SK-N-SH treated with all-trans-retinoic acid at 6 μM for 48 hours (cell line): ENCODE results near the gene STX3.

Experiments
- ATAC-seq: fragments of 200-7000 bp; cut with Tn5 transposase; 3 replicates; pipeline ENCODE4 v1.9.1; 2020; ENCODE audit warnings: mild to moderate bottlenecking, moderate library complexity
- ARNTL ChIP-seq: fragments of 450-650 bp; formaldehyde crosslinking; IDR thresholded peaks from 2 replicates; pipeline ENCODE4 v1.5.0; 2020; ENCODE audit warnings: low read depth, mild to moderate bottlenecking, moderate library complexity, borderline replicate concordance
- BACH2 ChIP-seq: fragments of 250-450 bp; sonication (Bioruptor Pico); IDR thresholded peaks from 2 replicates; pipeline ENCODE4 v1.9.0; 2021; ENCODE audit warnings: mild to moderate bottlenecking, borderline replicate concordance
- CSDC2 ChIP-seq: fragments of 250-450 bp; sonication (Bioruptor Pico); IDR thresholded peaks from 2 replicates; pipeline ENCODE4 v1.5.0; 2020; ENCODE audit warnings: mild to moderate bottlenecking, moderate library complexity
- ESRRG ChIP-seq: fragments of 250-450 bp; sonication (Bioruptor Pico); IDR thresholded peaks from 2 replicates; pipeline ENCODE4 v1.6.1; 2021; ENCODE audit warnings: mild to moderate bottlenecking
- GLIS3 ChIP-seq: fragments of 250-450 bp; sonication (Bioruptor Pico); IDR thresholded peaks from 2 replicates; pipeline ENCODE4 v1.5.0; 2020; ENCODE audit warnings: mild to moderate bottlenecking, moderate library complexity
- ISL1 ChIP-seq: fragments of 250-450 bp; sonication (Bioruptor Pico); IDR thresholded peaks from 2 replicates; pipeline ENCODE4 v2.1.2; 2022; ENCODE audit warnings: mild to moderate bottlenecking, moderate library complexity
- OSR1 ChIP-seq: fragments of 250-450 bp; sonication (Bioruptor Pico); IDR thresholded peaks from 2 replicates; pipeline ENCODE4 v1.8.0; 2022; ENCODE audit warnings: moderate library complexity, mild to moderate bottlenecking, inconsistent platforms
- RARB ChIP-seq: fragments of 250-450 bp; sonication (Bioruptor Pico); IDR thresholded peaks from 2 replicates; pipeline ENCODE4 v1.8.0; 2021; ENCODE audit warnings: mild to moderate bottlenecking, moderate library complexity
- SNAI2 ChIP-seq: fragments of 250-450 bp; sonication (Bioruptor Pico); IDR thresholded peaks from 2 replicates; pipeline ENCODE4 v1.5.0; 2020; ENCODE audit warnings: mild to moderate bottlenecking, moderate library complexity
- TCF4 ChIP-seq: fragments of 250-450 bp; sonication (Bioruptor Pico); IDR thresholded peaks from 2 replicates; pipeline ENCODE4 v1.8.0; 2021; ENCODE audit warnings: mild to moderate bottlenecking, moderate library complexity, borderline replicate concordance
- TOX ChIP-seq: fragments of 250-450 bp; sonication (Bioruptor Pico); IDR thresholded peaks from 2 replicates; pipeline ENCODE4 v1.8.0; 2021; ENCODE audit warnings: mild to moderate bottlenecking, moderate library complexity, borderline replicate concordance
- ZC3H10 ChIP-seq: fragments of 250-450 bp; sonication (Bioruptor Pico); IDR thresholded peaks from 2 replicates; pipeline ENCODE4 v1.5.1; 2021; ENCODE audit warnings: mild to moderate bottlenecking, moderate library complexity
- ZFP3 ChIP-seq: fragments of 250-450 bp; sonication (Bioruptor Pico); IDR thresholded peaks from 2 replicates; pipeline ENCODE4 v1.5.0; 2020; ENCODE audit warnings: mild to moderate bottlenecking, moderate library complexity
- ZFP30 ChIP-seq: fragments of 450-650 bp; formaldehyde crosslinking; IDR thresholded peaks from 2 replicates; pipeline ENCODE4 v1.5.0; 2022; ENCODE audit warnings: mild to moderate bottlenecking, moderate library complexity
- ZNF565 ChIP-seq: fragments of 450-650 bp; formaldehyde crosslinking; conservative IDR thresholded peaks from 2 replicates; pipeline ENCODE4 v1.5.0; 2020; ENCODE audit warnings: low read depth, mild to moderate bottlenecking, moderate library complexity
- ZNF70 ChIP-seq: fragments of 450-650 bp; formaldehyde crosslinking; IDR thresholded peaks from 2 replicates; pipeline ENCODE4 v1.5.0; 2020; ENCODE audit warnings: mild to moderate bottlenecking, moderate library complexity
- ZNF8 ChIP-seq: fragments of 450-650 bp; formaldehyde crosslinking; IDR thresholded peaks from 2 replicates; pipeline ENCODE4 v1.5.0; 2020; ENCODE audit warnings: mild to moderate bottlenecking, moderate library complexity
- TF ChIP-seq, protein P1 (sequence below): fragments of 250-450 bp; sonication (Bioruptor Pico); IDR thresholded peaks from 2 replicates; pipeline ENCODE4 v1.5.1; 2020; ENCODE audit warnings: low read depth, mild to moderate bottlenecking, moderate library complexity
- TF ChIP-seq, protein P2 (sequence below): fragments of 250-450 bp; sonication (Bioruptor Pico); IDR thresholded peaks from 2 replicates; pipeline ENCODE4 v1.8.0; 2021; ENCODE audit warnings: low read depth, mild to moderate bottlenecking, moderate library complexity, borderline replicate concordance
- TF ChIP-seq, protein P3 (sequence below): fragments of 250-450 bp; sonication (Bioruptor Pico); IDR thresholded peaks from 2 replicates; pipeline ENCODE4 v1.5.0; 2020; ENCODE audit warnings: mild to moderate bottlenecking, moderate library complexity
- TF ChIP-seq, protein P4 (sequence below): fragments of 250-450 bp; sonication (Bioruptor Pico); IDR thresholded peaks from 2 replicates; pipeline ENCODE4 v1.5.1; 2021; ENCODE audit warnings: mild to moderate bottlenecking, moderate library complexity

Gene STX3

DNA sequence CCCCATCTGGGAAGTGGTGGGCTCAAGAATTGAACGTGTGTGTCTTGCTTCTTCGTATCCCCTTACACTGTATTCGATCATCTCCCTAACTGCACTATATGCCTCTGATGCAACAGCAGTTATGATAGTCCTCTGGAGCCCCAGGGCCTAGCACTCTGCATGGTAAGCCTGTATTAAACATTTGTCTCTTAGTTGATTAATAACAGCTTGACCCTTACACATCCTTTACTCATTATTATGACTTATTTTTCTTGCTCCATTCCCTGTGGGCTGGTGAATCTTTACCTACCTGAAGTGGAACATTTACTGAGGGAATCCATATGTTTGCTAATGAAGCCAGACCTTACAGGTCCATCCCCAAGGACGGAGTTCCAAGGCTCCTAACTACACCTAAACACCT, 5.6 kb downstream of the STX3 start:
- no peak for TF ChIP-seq ISL1 (CRISPR knock-in tag)
- no peak for TF ChIP-seq TOX (CRISPR knock-in tag)
- TF ChIP-seq ARNTL, result no peak
- no peak for TF ChIP-seq ZNF70 (CRISPR knock-in tag)
- TF ChIP-seq, protein P1, sequence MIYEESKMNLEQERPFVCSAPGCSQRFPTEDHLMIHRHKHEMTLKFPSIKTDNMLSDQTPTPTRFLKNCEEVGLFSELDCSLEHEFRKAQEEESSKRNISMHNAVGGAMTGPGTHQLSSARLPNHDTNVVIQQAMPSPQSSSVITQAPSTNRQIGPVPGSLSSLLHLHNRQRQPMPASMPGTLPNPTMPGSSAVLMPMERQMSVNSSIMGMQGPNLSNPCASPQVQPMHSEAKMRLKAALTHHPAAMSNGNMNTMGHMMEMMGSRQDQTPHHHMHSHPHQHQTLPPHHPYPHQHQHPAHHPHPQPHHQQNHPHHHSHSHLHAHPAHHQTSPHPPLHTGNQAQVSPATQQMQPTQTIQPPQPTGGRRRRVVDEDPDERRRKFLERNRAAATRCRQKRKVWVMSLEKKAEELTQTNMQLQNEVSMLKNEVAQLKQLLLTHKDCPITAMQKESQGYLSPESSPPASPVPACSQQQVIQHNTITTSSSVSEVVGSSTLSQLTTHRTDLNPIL (CRISPR knock-in tag), result no peak
- no peak for TF ChIP-seq ZFP3 (CRISPR knock-in tag)
- no peak for TF ChIP-seq ZNF8
- no peak for TF ChIP-seq BACH2 (CRISPR knock-in tag)
- TF ChIP-seq SNAI2 (CRISPR knock-in tag), result no peak
- no peak for TF ChIP-seq CSDC2
- no peak for TF ChIP-seq ZC3H10 (CRISPR knock-in tag)
- TF ChIP-seq, protein P2, sequence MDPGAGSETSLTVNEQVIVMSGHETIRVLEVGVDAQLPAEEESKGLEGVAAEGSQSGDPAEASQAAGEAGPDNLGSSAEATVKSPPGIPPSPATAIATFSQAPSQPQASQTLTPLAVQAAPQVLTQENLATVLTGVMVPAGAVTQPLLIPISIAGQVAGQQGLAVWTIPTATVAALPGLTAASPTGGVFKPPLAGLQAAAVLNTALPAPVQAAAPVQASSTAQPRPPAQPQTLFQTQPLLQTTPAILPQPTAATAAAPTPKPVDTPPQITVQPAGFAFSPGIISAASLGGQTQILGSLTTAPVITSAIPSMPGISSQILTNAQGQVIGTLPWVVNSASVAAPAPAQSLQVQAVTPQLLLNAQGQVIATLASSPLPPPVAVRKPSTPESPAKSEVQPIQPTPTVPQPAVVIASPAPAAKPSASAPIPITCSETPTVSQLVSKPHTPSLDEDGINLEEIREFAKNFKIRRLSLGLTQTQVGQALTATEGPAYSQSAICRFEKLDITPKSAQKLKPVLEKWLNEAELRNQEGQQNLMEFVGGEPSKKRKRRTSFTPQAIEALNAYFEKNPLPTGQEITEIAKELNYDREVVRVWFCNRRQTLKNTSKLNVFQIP (CRISPR knock-in tag), result no peak
- no peak for TF ChIP-seq GLIS3 (CRISPR knock-in tag)
- TF ChIP-seq ZFP30 (CRISPR knock-in tag), result no peak
- TF ChIP-seq ESRRG, result no peak
- no peak for TF ChIP-seq OSR1 (CRISPR knock-in tag)
- no peak for TF ChIP-seq TCF4 (CRISPR knock-in tag)
- TF ChIP-seq, protein P3, sequence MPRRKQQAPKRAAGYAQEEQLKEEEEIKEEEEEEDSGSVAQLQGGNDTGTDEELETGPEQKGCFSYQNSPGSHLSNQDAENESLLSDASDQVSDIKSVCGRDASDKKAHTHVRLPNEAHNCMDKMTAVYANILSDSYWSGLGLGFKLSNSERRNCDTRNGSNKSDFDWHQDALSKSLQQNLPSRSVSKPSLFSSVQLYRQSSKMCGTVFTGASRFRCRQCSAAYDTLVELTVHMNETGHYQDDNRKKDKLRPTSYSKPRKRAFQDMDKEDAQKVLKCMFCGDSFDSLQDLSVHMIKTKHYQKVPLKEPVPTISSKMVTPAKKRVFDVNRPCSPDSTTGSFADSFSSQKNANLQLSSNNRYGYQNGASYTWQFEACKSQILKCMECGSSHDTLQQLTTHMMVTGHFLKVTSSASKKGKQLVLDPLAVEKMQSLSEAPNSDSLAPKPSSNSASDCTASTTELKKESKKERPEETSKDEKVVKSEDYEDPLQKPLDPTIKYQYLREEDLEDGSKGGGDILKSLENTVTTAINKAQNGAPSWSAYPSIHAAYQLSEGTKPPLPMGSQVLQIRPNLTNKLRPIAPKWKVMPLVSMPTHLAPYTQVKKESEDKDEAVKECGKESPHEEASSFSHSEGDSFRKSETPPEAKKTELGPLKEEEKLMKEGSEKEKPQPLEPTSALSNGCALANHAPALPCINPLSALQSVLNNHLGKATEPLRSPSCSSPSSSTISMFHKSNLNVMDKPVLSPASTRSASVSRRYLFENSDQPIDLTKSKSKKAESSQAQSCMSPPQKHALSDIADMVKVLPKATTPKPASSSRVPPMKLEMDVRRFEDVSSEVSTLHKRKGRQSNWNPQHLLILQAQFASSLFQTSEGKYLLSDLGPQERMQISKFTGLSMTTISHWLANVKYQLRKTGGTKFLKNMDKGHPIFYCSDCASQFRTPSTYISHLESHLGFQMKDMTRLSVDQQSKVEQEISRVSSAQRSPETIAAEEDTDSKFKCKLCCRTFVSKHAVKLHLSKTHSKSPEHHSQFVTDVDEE (CRISPR knock-in tag), result no peak
- TF ChIP-seq ZNF565 (CRISPR knock-in tag), result no peak
- no peak for ATAC-seq

DNA sequence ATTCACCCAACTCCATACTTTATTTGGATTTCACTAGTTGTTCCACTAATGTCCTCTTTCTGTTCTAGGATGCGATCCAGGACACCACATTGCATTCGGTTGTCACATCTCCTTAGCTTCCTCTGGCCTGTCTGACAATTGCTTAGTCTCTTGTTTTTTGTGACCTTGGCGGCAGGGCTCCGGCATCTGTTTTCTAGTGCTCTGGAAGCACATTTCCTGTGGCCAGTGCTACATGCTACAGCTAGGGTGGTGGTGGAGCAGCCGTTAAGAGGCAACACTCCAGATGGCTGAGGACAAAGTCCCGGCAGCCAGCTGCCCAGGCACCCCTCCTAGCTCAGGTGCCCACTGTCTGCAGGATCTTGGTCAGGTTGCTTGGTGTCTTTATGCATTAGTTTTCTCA, 6.8 kb downstream of the STX3 start:
- no peak for ATAC-seq
- TF ChIP-seq, protein P3 (CRISPR knock-in tag), result no peak
- TF ChIP-seq CSDC2 (no peak), ZNF565 (CRISPR knock-in tag) (no peak), RARB (no peak), BACH2 (CRISPR knock-in tag) (no peak), TCF4 (CRISPR knock-in tag) (no peak), TOX (CRISPR knock-in tag) (no peak), ZNF8 (no peak), ZC3H10 (CRISPR knock-in tag) (no peak), ISL1 (CRISPR knock-in tag) (no peak), ZFP3 (CRISPR knock-in tag) (no peak), ZFP30 (CRISPR knock-in tag) (no peak), SNAI2 (CRISPR knock-in tag) (no peak), ARNTL (no peak), GLIS3 (CRISPR knock-in tag) (no peak)
- TF ChIP-seq, protein P4, sequence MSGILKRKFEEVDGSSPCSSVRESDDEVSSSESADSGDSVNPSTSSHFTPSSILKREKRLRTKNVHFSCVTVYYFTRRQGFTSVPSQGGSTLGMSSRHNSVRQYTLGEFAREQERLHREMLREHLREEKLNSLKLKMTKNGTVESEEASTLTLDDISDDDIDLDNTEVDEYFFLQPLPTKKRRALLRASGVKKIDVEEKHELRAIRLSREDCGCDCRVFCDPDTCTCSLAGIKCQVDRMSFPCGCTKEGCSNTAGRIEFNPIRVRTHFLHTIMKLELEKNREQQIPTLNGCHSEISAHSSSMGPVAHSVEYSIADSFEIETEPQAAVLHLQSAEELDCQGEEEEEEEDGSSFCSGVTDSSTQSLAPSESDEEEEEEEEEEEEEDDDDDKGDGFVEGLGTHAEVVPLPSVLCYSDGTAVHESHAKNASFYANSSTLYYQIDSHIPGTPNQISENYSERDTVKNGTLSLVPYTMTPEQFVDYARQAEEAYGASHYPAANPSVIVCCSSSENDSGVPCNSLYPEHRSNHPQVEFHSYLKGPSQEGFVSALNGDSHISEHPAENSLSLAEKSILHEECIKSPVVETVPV, result no peak
- TF ChIP-seq, protein P2 (CRISPR knock-in tag), result no peak
